HL-60 (cell line): ENCODE results near the gene ATE1.

Experiments
- GABPA ChIP-seq: IDR thresholded peaks from 2 replicates; pipeline ENCODE4 v1.6.1; 2012; ENCODE audit warnings: low read depth
- POLR2AphosphoS5 ChIP-seq: IDR thresholded peaks from 2 replicates; pipeline ENCODE4 v1.6.1; 2012; ENCODE audit warnings: low read depth
- TF ChIP-seq, protein P1 (sequence below): IDR thresholded peaks from one replicate; pipeline ENCODE4 v1.5.1; 2011; ENCODE audit warnings: low read length, control low read depth, inconsistent platforms; ENCODE audit not compliant: insufficient read depth

DNA sequence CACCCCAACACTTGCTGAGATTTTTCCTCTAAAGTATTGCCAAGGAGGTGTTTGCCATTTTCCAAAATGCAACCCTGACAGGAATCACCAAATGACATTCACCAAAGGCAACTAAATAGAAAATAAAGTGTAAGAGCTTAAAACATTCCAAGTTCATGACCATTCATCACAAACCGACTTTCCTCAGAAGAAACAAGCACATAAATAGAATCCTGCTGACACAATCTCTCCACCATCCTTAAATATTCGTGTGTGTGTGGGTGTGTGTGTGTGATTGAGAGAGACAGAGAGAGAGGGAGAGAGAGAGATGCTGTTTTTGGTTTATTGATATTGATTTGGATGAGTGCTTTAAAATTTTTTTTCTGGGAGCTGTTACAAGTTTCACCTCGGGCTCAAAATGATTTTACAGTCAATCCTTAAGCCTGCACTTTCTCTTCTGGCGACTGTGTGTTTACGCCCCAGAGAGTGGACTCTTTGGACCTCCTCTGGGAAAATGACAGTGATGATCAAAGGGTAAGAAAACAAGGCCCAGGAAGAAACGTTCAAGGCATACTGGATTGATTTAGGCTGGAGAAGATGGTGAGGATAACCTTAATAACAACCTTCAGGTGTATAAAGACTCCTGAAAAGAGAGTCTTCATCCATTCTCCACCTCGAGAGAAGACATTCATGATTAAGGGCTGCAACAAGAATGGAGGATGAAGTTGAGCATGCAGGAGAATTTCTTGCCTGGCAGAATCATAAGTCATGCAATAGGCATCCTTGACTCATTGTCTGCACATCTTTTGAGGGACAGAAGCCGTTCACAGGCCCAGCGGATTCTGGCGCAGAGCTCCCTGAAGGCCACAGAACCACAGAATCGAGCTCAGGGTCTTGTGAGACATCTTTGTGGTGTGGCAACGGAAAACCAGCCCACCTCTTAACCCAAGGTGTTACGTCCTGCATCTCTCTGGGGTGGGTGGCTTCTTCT lies 225.2 kb downstream of the ATE1 start:
- TF ChIP-seq, protein P1, sequence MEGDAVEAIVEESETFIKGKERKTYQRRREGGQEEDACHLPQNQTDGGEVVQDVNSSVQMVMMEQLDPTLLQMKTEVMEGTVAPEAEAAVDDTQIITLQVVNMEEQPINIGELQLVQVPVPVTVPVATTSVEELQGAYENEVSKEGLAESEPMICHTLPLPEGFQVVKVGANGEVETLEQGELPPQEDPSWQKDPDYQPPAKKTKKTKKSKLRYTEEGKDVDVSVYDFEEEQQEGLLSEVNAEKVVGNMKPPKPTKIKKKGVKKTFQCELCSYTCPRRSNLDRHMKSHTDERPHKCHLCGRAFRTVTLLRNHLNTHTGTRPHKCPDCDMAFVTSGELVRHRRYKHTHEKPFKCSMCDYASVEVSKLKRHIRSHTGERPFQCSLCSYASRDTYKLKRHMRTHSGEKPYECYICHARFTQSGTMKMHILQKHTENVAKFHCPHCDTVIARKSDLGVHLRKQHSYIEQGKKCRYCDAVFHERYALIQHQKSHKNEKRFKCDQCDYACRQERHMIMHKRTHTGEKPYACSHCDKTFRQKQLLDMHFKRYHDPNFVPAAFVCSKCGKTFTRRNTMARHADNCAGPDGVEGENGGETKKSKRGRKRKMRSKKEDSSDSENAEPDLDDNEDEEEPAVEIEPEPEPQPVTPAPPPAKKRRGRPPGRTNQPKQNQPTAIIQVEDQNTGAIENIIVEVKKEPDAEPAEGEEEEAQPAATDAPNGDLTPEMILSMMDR, result no peak
- no peak for TF ChIP-seq GABPA
- TF ChIP-seq POLR2AphosphoS5, result no peak
